ENCODE measurements around the gene SOWAHB. TPM values are rescaled to one million over a fixed set of nuclear protein-coding genes. Genes with fewer than 3 reads are reported as not detected.

Gene SOWAHB
- total and polyA plus RNA-seq, 4 donors, result 0.26 to 0.88 (median 0.32) TPM; not detected in 1

DNA sequence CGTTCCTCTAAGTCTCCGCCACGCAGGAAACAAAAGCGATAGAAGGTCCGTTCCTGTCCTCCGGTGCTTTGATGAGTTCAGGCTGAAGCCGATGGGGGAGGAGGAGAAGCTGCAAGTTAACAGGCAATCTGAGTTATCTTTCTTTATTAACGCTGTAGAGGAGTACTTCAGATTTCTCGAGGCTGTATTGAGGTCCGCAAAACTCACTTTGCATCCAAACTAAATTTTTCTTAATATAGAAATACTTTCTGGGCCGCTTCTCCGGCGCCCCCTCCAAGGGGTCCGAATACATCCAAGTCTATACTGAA lies 395 bp upstream of the SOWAHB start:
- intact Hi-C loops (cut with DNase I), result loop anchor here in 1 of 2 donors (10.0 kb wide), 1 partner anchor 124 kb away; no protein-coding TSS in a partner anchor
- Histone ChIP-seq H3K9me3 (ENCODE audit: control insufficient read depth, low read length) (no peaks in the 10 kb centered on the region), H3K4me1 (ENCODE audit: control insufficient read depth in 1 of 2, insufficient read depth in 2 of 2, low read length in 2 of 2) (no peaks in the 10 kb centered on the region), H3K36me3 (ENCODE audit: control insufficient read depth in 1 of 2, insufficient read depth in 2 of 2, low read length in 1 of 2) (no peaks in the 10 kb centered on the region), H3K27ac (ENCODE audit: low read depth in 1 of 2, low read length in 2 of 2) (no peak overlapping the region), H3K4me3 (ENCODE audit: low read length in 2 of 2) (peak overlapping the region in 1 of 2 donors; percentile 48), H3K27me3 (ENCODE audit: control insufficient read depth in 1 of 2, insufficient read depth in 2 of 2, low read length in 1 of 2) (no peaks in the 10 kb centered on the region)
- WGBS, 2 donors, result 25 to 49% methylated on average over 14 of the region's 14 CpGs
- no peak for DNase-seq
- ATAC-seq (ENCODE audit: low FRiP score), result no peak

DNA sequence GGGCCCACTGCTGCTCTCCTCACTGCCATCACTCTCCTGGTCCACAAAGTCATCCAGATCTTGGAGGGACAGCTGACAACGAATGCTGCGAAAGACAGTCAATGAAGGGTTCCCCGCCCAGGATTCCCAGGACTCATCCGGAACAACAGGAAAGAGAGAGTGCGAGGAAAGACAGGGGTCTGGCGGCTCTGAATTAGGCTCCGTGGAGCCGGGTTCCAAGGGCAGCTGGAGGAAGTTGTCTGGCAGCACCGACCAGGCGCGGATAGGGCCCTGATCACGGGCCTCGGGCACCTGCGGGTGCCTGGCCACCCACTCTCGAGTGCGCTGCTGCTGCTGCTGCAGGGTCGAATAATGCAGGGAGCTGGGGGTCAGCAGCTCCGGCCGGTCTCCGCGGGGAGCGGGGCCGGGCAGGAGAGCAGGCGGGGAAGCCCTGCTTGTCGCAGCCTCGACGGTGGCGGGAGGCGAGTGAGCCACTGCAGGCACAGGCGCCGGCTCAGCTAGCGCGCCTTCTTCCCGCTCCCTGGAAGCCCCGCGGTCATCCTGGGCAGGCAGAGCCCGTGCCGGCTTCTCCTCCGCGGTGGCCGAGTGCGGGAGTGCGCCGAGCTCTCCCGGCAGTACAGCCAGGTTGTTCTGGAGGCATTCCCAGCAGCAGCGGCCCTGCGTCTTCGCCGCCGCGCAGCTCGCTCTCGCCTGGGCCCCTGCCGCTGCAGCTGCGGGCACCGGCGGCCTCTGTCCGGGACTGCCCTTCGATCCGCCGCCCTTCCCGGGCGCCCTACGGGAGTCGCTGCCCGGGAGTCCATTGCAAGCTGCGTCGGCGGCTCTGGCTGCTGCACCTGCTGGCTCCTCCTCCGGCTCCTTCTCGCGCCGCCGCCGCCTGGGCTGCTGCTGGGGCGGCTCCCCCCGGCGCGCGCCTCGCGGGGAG lies 1.1 kb downstream of the SOWAHB start:
- 9 to 11% methylated on average over 72 to 82 of the region's 82 CpGs for WGBS, 2 donors
- intact Hi-C loops (cut with DNase I), result loop anchor here in 1 of 2 donors (10.0 kb wide), 1 partner anchor 122 kb away; no protein-coding TSS in a partner anchor
- no peak overlapping the region for H3K27ac ChIP-seq (ENCODE audit: low read depth in 1 of 2, low read length in 2 of 2)

DNA sequence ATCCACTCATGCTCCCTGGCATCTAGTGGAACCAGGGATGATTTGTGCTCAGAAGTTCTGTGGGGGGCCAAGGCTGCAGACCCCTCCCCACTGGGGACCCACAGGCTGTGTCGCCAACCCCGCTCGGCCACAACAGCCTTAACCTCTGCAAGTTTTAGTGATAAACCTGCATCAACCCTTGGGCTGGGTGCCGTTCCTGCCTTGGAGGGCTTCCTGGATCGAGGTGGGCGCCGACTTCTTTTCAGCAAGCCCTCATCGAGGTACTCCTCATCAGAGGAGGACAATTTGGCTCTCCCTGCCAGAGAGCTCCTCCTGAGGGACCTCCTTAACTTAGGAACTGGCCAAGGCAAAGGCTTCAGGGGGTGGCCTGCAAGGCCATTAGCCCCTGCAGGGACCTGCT lies 1.9 kb downstream of the SOWAHB start:
- ATAC-seq (ENCODE audit: low FRiP score) (no peak), DNase-seq (no peak)
- intact Hi-C loops (cut with DNase I), result loop anchor here in 1 of 2 donors (10.0 kb wide), 1 partner anchor 121 kb away; no protein-coding TSS in a partner anchor
- Histone ChIP-seq H3K4me1 (ENCODE audit: control insufficient read depth in 1 of 2, insufficient read depth in 2 of 2, low read length in 2 of 2) (no peaks in the 10 kb centered on the region), H3K4me3 (ENCODE audit: low read length in 2 of 2) (no peak overlapping the region), H3K27me3 (ENCODE audit: control insufficient read depth in 1 of 2, insufficient read depth in 2 of 2, low read length in 1 of 2) (no peaks in the 10 kb centered on the region), H3K36me3 (ENCODE audit: control insufficient read depth in 1 of 2, insufficient read depth in 2 of 2, low read length in 1 of 2) (no peaks in the 10 kb centered on the region), H3K27ac (ENCODE audit: low read depth in 1 of 2, low read length in 2 of 2) (no peak overlapping the region), H3K9me3 (ENCODE audit: control insufficient read depth, low read length) (no peaks in the 10 kb centered on the region)
- 97% methylated on average over 8 of the region's 8 CpGs for WGBS, 2 donors

More for the DNA sequence above, 1.1 kb downstream of the SOWAHB start:
- no peaks in the 10 kb centered on the region for H3K4me1 ChIP-seq (ENCODE audit: control insufficient read depth in 1 of 2, insufficient read depth in 2 of 2, low read length in 2 of 2)
- ATAC-seq (ENCODE audit: low FRiP score) (peak; percentile 39), DNase-seq (peak; percentile 51 to 78)
- H3K27me3 ChIP-seq (ENCODE audit: control insufficient read depth in 1 of 2, insufficient read depth in 2 of 2, low read length in 1 of 2), result no peaks in the 10 kb centered on the region
- no peaks in the 10 kb centered on the region for H3K9me3 ChIP-seq (ENCODE audit: control insufficient read depth, low read length)
- H3K36me3 ChIP-seq (ENCODE audit: control insufficient read depth in 1 of 2, insufficient read depth in 2 of 2, low read length in 1 of 2), result no peaks in the 10 kb centered on the region
- H3K4me3 ChIP-seq (ENCODE audit: low read length in 2 of 2), result peak overlapping the region; percentile 48 to 60

DNA sequence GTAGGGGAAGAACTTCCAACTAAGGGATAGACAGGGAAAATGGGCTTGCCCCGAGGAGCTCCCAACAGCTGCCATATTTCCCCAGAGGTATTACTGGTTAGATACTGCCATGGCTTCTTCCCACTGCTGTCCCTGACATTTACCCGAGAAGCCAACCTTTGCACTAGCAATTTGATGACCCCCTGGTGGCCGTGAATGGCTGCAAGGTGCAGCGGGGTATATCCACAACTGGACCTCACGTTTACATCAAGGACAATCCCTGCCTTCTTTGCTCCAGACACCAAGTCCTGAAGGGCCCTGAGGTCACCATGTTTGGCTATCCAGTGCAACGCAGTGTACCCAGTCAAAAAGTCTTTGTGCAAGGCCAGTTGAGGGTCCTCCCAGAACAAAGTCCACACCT lies 2.3 kb downstream of the SOWAHB start:
- Histone ChIP-seq H3K4me3 (ENCODE audit: low read length in 2 of 2) (no peak overlapping the region), H3K27me3 (ENCODE audit: control insufficient read depth in 1 of 2, insufficient read depth in 2 of 2, low read length in 1 of 2) (no peaks in the 10 kb centered on the region), H3K36me3 (ENCODE audit: control insufficient read depth in 1 of 2, insufficient read depth in 2 of 2, low read length in 1 of 2) (no peaks in the 10 kb centered on the region), H3K4me1 (ENCODE audit: control insufficient read depth in 1 of 2, insufficient read depth in 2 of 2, low read length in 2 of 2) (no peaks in the 10 kb centered on the region), H3K27ac (ENCODE audit: low read depth in 1 of 2, low read length in 2 of 2) (no peak overlapping the region), H3K9me3 (ENCODE audit: control insufficient read depth, low read length) (no peaks in the 10 kb centered on the region)
- no peak for ATAC-seq (ENCODE audit: low FRiP score)
- 97 to 100% methylated on average over 6 of the region's 6 CpGs for WGBS, 2 donors
- no peak for DNase-seq
- intact Hi-C loops (cut with DNase I), result loop anchor here in 1 of 2 donors (10.0 kb wide), 1 partner anchor 121 kb away; no protein-coding TSS in a partner anchor

DNA sequence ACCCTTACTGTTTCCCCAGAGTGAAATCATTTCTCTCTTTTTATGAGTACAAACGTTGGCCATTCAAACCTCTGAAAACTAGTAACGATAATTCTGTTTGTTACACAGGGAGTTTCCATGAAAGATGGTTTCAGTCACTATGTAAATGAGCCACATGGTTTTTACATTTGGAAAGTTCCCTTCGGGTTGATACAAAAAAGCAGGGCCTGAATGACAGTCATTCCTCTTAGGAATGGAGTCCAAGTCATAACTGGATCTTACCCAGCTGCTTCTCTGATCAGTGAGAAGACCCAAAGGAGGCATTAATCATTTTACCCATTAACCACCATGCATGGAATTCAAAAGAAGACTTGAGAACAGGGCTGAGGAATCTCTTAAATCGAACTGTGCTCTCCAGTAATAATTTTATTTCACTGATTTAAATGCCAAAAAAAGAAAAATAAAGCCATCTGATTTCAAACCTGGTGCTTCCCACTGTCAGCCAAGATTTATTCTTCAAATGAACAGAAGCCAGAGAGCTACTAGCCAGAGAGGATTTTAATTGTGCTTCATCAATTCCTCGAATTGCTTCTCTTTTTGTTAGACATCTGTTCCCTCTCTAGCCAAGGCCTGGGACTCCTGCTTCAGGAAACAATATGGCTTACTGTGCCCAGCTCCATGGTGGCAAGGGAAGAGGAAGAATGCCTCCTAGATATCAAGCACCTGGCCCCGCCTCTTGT lies 3.2 kb downstream of the SOWAHB start:
- 92 to 94% methylated on average over 6 of the region's 6 CpGs for WGBS, 2 donors
- H3K9me3 ChIP-seq (ENCODE audit: control insufficient read depth, low read length), result no peaks in the 10 kb centered on the region
- no peak overlapping the region for H3K4me3 ChIP-seq (ENCODE audit: low read length in 2 of 2)
- DNase-seq, result no peak
- no peaks in the 10 kb centered on the region for H3K27me3 ChIP-seq (ENCODE audit: control insufficient read depth in 1 of 2, insufficient read depth in 2 of 2, low read length in 1 of 2)
- no peaks in the 10 kb centered on the region for H3K4me1 ChIP-seq (ENCODE audit: control insufficient read depth in 1 of 2, insufficient read depth in 2 of 2, low read length in 2 of 2)
- no peak for ATAC-seq (ENCODE audit: low FRiP score)
- no peak overlapping the region for H3K27ac ChIP-seq (ENCODE audit: low read depth in 1 of 2, low read length in 2 of 2)
- H3K36me3 ChIP-seq (ENCODE audit: control insufficient read depth in 1 of 2, insufficient read depth in 2 of 2, low read length in 1 of 2), result no peaks in the 10 kb centered on the region
- intact Hi-C loops (cut with DNase I), result loop anchor here in 1 of 2 donors (10.0 kb wide), 1 partner anchor 120 kb away; no protein-coding TSS in a partner anchor

DNA sequence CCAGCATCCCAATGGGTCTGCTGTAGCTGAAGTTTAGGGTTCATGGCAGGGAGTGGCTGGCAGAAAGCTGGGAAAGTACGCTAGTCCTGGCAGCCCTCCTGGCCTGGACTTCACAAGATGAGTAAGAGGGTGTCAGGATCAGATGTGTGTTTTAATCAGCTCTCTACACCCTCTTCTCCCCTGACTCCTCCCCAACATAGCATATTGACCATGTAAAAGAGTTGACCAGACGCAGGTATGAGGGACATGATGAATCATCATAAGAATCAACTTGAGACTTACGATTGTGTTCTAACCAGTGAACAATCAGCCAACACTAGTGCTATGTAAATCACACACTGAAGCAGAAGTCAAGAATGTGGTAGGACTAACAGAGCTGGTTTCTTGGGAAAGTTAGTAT lies 5.3 kb downstream of the SOWAHB start:
- ATAC-seq (ENCODE audit: low FRiP score), result no peak
- H3K27ac ChIP-seq (ENCODE audit: low read depth in 1 of 2, low read length in 2 of 2), result no peak overlapping the region
- 69 to 82% methylated on average over 3 of the region's 3 CpGs for WGBS, 2 donors
- no peaks in the 10 kb centered on the region for H3K4me1 ChIP-seq (ENCODE audit: control insufficient read depth in 1 of 2, insufficient read depth in 2 of 2, low read length in 2 of 2)
- intact Hi-C loops (cut with DNase I), result loop anchor here in 1 of 2 donors (10.0 kb wide), 1 partner anchor 118 kb away; no protein-coding TSS in a partner anchor
- no peaks in the 10 kb centered on the region for H3K9me3 ChIP-seq (ENCODE audit: control insufficient read depth, low read length)
- no peak for DNase-seq
- no peaks in the 10 kb centered on the region for H3K36me3 ChIP-seq (ENCODE audit: control insufficient read depth in 1 of 2, insufficient read depth in 2 of 2, low read length in 1 of 2)
- H3K4me3 ChIP-seq (ENCODE audit: low read length in 2 of 2), result no peak overlapping the region
- H3K27me3 ChIP-seq (ENCODE audit: control insufficient read depth in 1 of 2, insufficient read depth in 2 of 2, low read length in 1 of 2), result no peaks in the 10 kb centered on the region

DNA sequence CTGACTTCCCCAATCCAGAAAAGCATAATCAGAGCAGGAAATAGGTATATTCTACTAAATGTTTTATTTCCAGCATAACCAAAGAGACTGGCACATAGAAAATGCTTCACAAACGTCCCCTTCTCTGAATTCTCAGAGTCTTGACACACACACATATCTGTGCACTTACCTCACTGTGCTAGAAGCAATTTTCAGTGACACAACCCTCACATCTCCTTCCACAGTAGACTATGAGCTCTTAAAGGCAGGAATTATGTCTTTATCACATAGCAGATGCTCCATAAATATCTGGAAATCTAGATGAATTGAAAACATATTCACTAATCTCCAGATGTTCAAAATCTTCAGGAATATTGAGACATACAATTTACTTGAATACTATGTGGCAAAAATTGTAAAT lies 5.9 kb downstream of the SOWAHB start:
- H3K4me3 ChIP-seq (ENCODE audit: low read length in 2 of 2), result no peak overlapping the region
- H3K27me3 ChIP-seq (ENCODE audit: control insufficient read depth in 1 of 2, insufficient read depth in 2 of 2, low read length in 1 of 2), result no peaks in the 10 kb centered on the region
- intact Hi-C loops (cut with DNase I), result loop anchor here in 1 of 2 donors (10.0 kb wide), 1 partner anchor 117 kb away; no protein-coding TSS in a partner anchor
- ATAC-seq (ENCODE audit: low FRiP score) (no peak), DNase-seq (no peak)
- H3K9me3 ChIP-seq (ENCODE audit: control insufficient read depth, low read length), result no peaks in the 10 kb centered on the region
- no peaks in the 10 kb centered on the region for H3K36me3 ChIP-seq (ENCODE audit: control insufficient read depth in 1 of 2, insufficient read depth in 2 of 2, low read length in 1 of 2)
- 24% methylated on average over 1 of the region's 1 CpG for WGBS, 2 donors
- no peak overlapping the region for H3K27ac ChIP-seq (ENCODE audit: low read depth in 1 of 2, low read length in 2 of 2)
- H3K4me1 ChIP-seq (ENCODE audit: control insufficient read depth in 1 of 2, insufficient read depth in 2 of 2, low read length in 2 of 2), result no peaks in the 10 kb centered on the region

DNA sequence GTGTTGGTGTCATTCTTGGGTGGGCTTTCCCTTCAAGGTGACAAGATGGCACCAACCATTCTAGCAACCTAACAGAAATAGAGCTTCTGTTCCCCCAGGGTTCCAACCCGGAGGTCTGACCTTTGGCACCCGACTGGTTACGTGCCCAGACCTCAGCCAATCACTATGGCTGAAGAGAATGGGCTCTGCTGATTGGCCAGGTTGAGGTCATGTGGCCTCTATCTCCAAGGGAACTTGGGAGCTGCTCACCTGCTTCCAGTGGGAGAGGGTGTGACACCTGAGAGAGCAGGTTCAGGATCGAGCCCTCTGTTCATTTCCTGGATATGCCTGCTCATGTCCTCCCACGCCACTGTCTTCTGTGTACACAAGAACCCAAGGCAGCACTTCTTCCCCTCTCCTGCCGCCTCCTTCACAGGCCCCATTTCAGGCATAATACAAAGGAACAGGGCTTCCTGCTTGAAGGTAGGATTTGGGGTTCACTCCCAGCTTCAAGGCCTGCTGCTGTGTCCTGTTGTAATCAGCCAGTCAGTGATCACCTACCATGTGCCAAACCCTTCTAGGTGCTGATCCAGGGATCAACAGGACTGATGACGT lies 11.0 kb downstream of the SOWAHB start:
- ATAC-seq (ENCODE audit: low FRiP score) (no peak), DNase-seq (no peak)
- Histone ChIP-seq H3K27ac (ENCODE audit: low read depth in 1 of 2, low read length in 2 of 2) (no peak overlapping the region), H3K36me3 (ENCODE audit: control insufficient read depth in 1 of 2, insufficient read depth in 2 of 2, low read length in 1 of 2) (no peaks in the 10 kb centered on the region), H3K4me1 (ENCODE audit: control insufficient read depth in 1 of 2, insufficient read depth in 2 of 2, low read length in 2 of 2) (no peaks in the 10 kb centered on the region), H3K4me3 (ENCODE audit: low read length in 2 of 2) (no peak overlapping the region), H3K9me3 (ENCODE audit: control insufficient read depth, low read length) (no peaks in the 10 kb centered on the region), H3K27me3 (ENCODE audit: control insufficient read depth in 1 of 2, insufficient read depth in 2 of 2, low read length in 1 of 2) (no peaks in the 10 kb centered on the region)
- WGBS, 2 donors, result 96% methylated on average over 7 of the region's 7 CpGs
- intact Hi-C loops (cut with DNase I), result no loop called here
